Lung microvascular endothelial cell (primary cell): ENCODE results near the gene FAM110C. TPM values are rescaled to one million over a fixed set of nuclear protein-coding genes. Genes with fewer than 3 reads are reported as not detected.
"Not testable (repeated sequence)": the region's sequence is repeated elsewhere in the genome, so short reads cannot be mapped to it uniquely, and the experiment has no call there.

Source experiments
- DNase-seq, 2 donors: peaks; one replicate each; pipeline versions ENCODE4 v3.0.0 to v3.0.0-alpha.2; 2010; ENCODE audit warnings: low read depth in 2 of 2
- total RNA-seq: library from RNA; depleted of rRNA; stranded (reverse); fragments of >200 nt; gene quantifications from 2 replicates; pipeline ENCODE4 v1.2.1, GENCODE V29; 2014

The FAM110C gene
- total RNA-seq, result under 0.01 and 0.44 TPM in 2 replicates

DNA sequence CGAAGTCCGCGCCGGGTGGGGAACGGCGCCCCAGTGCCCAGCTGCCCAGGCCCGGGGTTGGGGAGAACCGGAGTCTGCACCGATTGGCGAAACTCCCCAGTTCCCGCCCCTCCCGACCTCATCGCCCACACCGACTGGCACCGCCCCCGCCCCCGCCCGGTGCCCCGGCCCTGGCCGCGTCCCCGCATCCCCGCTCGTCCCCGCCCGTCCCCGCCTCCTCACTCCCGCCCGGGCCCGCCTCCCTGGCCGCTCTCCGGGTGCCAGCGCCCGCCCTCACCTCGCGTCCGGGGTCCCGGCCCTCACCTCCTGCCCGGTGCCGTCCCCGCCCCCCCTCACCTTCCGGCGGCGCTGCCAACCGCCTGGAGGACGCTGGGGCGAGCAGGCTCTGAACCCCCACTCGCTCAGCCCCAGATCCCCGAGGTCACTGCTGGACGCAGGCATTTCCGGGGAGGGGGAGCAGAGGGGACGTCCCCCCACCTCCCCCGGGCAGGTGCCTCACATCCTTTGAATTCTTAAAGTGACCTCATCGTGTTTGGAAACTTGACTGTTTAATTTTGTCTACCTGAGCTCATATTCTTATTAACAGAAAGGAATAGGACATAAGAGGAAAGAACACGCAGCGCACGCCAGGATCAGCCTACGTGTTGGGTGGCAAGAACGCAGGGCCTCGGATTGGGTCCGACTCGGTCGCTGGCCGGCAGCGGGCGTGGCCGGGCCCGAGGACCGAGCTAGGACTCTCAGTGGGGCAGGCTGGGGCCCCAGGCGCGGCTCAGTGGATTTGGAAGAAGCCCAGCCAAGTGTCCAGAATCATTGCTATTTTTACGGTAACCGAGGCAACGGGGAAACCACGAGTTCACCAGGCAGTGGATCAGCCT lies at the start of gene FAM110C:
FAM110C (minus strand) TSS at position 35 of the 875 bp plus-strand sequence. CDS start 120 bp downstream, outside the sequence.
- DNase-seq, result peak in 1 of 2 donors; percentile 8

- no peak for DNase-seq
Observed at GRCh38 chr2:92326-92725, 46.0 kb upstream of the FAM110C start.

- no peak for DNase-seq
Observed at GRCh38 chr2:90645-91312, 44.5 kb upstream of the FAM110C start.

DNA sequence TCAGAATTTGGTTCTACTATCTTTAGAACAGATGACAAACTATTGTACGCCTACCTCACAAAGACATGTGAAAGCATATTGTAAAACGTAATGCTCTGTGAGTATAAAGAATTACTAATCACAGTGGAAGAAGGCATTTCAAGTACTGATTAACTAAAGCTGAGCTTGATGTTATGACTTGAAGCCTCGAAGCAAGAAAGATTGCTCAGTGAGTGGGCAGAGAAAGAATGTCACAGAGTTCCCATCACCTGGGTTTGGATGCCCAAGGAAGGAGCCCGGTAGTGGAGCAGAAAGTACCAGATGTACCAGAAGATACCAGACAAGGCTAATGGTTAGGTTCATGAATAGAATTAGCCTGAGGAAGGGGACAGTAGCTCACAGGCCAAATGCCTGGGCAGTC lies 39.5 kb upstream of the FAM110C start:
- no peak for DNase-seq

DNA sequence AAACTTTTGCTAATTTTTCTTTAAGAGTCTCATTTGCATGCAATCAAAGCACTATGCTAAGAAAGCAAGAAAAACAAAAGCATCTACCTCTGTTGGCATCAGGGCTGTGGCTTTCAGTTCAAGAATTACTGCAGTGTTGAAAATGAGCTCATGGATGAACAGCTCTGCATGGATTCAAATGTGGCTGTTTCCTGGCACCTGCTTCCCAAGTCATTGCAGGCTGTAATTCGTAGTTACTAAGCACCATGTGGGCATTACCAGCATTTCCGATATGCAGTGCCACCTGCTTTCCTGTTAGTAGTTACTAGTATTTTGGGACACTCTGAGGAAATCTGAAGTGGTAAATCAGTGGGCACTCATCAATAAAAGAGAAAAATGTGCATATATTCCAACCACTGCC lies 37.8 kb upstream of the FAM110C start:
- no peak for DNase-seq

DNA sequence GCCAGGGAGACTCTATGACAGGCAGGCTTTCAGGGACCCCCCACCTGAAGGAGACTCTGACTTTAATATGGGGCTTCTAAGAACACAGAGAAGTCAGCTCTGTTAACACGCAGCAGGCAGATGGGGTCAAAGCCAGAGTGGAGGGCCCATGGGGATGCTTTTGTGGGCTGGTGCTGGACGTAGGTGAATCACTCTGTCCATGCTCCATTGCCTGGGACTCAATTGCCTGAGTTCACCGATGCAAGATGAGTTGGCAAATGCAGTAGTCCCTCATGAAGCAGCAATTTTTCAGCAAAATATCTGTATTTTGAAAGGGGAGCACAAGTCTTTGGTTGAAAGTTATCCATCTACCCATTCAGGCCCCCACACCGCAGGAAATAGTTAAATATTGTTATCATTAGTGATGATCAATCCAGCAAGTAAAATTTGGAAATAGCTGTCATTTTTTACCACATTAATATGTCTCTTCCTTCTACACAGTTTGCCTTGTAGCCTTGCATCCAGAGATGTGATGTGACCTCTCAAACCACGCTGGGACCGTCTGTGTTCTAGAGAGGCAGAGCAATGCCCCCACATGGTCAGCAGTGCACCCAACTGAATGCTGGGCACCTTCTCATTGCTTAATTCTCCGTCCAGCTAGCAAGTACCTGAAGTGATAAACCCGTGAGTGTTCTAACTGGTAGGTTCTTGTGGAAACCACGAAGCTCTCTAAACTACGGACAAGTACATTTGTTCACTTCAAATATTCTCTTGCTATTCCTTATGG lies 34.8 kb upstream of the FAM110C start:
- no peak for DNase-seq

GRCh38 chr2:80378-80777 lies 34.1 kb upstream of the FAM110C start:
- no peak for DNase-seq

DNA sequence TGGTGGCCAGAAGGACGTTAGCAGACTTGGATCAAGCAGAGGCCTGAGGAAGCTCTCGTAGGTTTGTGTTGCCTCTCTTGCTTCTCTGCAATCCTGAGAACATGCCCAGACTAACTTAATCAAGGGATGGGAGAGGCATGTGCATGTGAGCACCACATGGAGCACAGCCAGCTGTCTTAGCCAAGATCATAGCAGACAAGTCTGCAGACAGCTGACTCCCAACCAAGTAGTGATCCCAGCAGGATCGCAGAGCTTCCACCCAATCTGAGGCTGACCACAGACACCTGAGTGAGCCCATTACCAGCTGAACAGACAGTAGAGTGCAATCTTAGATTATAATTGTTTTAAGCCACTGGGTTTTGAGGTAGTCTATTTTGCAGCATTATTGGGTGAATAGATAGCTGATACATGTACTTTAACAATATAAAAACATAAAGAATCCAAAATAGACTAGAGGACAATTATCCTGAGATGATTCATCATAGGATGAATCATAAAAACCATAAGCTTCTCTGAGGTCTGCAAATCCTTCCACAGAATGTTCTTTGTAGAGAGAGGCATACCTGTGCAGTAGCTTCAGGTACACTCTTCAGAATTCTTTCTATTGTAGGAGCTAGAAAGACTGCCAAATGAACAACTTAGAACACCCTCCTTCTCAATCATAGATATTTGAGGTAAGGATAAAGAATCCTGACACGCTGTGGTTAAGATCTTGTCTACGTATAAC lies 25.2 kb upstream of the FAM110C start:
- no peak for DNase-seq

GRCh38 chr2:69366-70344 lies 23.4 kb upstream of the FAM110C start:
- peak; percentile 13 to 23 for DNase-seq

DNA sequence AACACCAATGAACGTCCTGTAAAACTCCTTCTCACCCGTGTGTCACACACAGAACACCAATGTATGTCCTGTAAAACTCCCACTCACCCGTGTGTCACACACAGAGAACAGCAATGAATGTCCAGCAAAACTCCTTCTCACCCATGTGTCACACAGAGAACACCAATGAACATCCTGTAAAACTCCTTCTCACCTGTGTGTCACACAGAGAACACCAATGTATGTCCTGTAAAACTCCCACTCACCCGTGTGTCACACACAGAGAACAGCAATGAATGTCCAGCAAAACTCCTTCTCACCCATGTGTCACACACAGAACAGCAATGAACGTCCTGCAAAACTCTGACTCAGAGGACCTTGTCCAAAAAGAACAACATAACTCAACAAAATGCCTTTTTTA lies 22.3 kb upstream of the FAM110C start:
- not testable (repeated sequence) for DNase-seq

GRCh38 chr2:66853-67252 lies 20.5 kb upstream of the FAM110C start:
- no peak for DNase-seq

DNA sequence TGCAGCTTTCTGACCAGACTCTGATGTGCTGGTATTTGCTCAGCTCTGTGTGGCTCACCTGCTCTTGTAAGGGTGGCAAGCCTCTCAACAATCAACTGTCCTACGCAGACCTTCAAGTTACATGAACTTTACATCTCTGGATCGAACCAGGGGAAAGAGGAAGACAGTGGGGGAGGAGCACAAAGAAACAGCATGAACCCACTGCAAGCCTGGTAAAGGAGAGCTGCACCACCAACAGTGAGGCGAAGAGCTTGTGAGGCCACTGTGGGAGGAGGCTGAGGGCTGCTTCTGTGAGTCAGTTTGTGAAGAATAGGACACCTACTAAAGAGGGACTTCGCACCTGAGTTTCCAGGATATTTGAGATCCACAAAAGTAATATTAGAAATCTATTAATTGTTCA lies 18.8 kb upstream of the FAM110C start:
- DNase-seq, result no peak

GRCh38 chr2:55587-56448 lies 9.5 kb upstream of the FAM110C start:
- DNase-seq, result no peak

DNA sequence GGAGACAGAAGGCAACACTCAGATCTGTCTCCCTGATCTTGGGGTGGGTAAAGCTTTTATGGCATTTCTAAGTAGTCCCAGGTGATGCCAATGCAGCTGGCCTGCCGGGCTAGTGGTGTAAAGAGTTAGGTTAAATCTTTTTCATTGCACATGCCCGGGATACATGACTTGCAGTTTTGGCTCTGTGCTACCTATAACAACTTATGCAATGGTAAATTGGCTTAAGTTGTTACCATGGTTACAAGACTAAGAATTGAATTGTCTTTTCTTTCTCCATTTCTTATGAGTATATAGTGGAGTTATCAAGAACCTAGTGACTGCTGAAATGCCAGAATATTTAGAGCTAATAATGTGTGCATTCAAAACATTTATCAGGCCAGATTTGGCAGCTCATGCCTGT lies 5.3 kb upstream of the FAM110C start:
- no peak for DNase-seq

- DNase-seq, result no peak
Observed at GRCh38 chr2:47737-48136, 1.4 kb upstream of the FAM110C start.

DNA sequence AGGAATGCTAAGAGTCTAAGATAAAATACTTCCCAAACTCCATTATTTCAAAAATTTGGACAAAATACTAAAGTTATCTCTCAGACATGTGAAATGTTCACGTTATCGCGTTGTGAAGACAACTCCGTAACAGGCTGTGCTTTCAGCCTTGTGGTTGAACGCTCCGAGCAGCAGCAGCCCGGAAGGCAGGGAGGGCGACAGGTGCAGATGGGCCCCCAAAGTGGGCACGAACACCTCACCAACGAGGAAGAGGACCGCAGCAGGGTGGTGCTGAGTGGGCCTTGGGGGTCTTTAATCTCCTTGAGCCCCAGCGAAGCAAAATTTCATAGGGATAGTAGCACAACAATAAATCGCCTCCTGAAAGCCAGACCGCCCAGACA lies 1.0 kb upstream of the FAM110C start:
- no peak for DNase-seq

DNA sequence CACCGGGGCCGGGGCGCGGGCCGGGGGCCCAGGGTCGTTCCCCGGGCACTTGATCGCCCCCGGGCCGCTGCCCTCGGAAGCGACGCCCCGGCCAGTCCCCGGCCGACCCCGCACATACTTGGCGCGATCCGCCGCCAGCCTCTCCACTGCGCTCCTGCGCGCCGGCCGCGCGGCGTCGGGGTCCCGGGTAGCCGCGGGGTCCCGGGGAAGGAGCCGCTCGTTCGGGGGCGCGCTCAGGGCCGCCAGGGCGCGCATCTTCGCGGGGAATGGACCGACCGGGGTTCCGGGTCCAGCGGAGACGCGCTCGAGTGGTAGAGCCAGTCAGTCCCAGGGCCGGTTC lies 204 bp downstream of the FAM110C start:
- DNase-seq, result no peak

- no peak for DNase-seq
Observed at GRCh38 chr2:45342-46130, 769 bp downstream of the FAM110C start.
